Upper lobe of right lung (tissue), 1 donor: ENCODE results near the gene OSBPL8. TPM values are rescaled to one million over a fixed set of nuclear protein-coding genes. Genes with fewer than 3 reads are reported as not detected.
"Not testable (repeated sequence)": the region's sequence is repeated elsewhere in the genome, so short reads cannot be mapped to it uniquely, and the experiment has no call there.

Experiments
- ATAC-seq: fragments of 200-7000 bp; cut with Tn5 transposase; one replicate; pipeline ENCODE4 v1.9.1; 2020; ENCODE audit warnings: mild to moderate bottlenecking, moderate library complexity
- DNase-seq: peaks from one replicate; pipeline ENCODE4 v3.0.0-alpha.2; 2020
- H3K27ac ChIP-seq: fragments of 200-600 bp; one replicate; pipeline ENCODE4 v1.8.0; 2022
- H3K27me3 ChIP-seq: fragments of 200-600 bp; one replicate; pipeline ENCODE4 v1.8.0; 2022; ENCODE audit warnings: mild to moderate bottlenecking
- H3K36me3 ChIP-seq: fragments of 200-600 bp; one replicate; pipeline ENCODE4 v1.8.0; 2022
- H3K4me1 ChIP-seq: fragments of 200-600 bp; one replicate; pipeline ENCODE4 v1.8.0; 2022
- H3K4me3 ChIP-seq: fragments of 200-600 bp; one replicate; pipeline ENCODE4 v1.8.0; 2022; ENCODE audit warnings: mild to moderate bottlenecking
- H3K9me3 ChIP-seq: fragments of 200-600 bp; one replicate; pipeline ENCODE4 v1.8.0; 2022
- intact Hi-C: fragments of 100-400 bp; cut with DNase I; formaldehyde crosslinking; loops from one replicate; pipeline ENCODE4 v1.11.0; 2022
- total RNA-seq: library from RNA; stranded (reverse); fragmentation: NEBNext Ultra II Directional; extraction: Animal tissue kit (Norgen Biotek cat#: 25700); gene quantifications from one replicate; pipeline ENCODE4 v1.2.1, GENCODE V29; 2021
- TF ChIP-seq, protein P1 (sequence below): fragments of 200-600 bp; IDR thresholded peaks from one replicate; pipeline ENCODE4 v1.8.0; 2022; ENCODE audit warnings: antibody characterized with exemption
- donor health status: DM: no; HTN: yes; CAD: no; lungs with severe emphysema.

Gene OSBPL8
- total RNA-seq, 1 donor from 2014 or later = 97.3 TPM

DNA sequence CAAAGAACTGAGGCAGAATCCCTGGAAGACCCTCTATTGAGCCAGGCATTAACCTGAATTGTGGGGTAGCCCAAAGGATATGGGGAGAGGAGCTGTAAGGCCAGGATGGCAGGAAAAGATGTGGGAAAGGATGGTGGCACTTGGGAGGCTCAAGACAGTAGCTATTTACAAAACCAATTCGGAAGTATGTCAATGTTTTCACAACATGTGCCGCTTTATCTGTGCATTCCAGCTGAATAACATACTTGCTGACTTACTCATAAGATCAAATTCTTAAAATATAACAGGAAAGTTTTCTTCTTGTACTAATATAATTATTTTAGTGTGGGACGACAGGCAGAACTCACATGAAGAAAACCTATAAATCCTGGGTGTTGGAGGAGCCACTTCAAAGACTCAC, 222.0 kb downstream of the OSBPL8 start:
- H3K4me1 ChIP-seq = no peaks in the 10 kb centered on the region
- no peak overlapping the region for H3K27ac ChIP-seq
- no peaks in the 10 kb centered on the region for H3K9me3 ChIP-seq
- no peaks in the 10 kb centered on the region for H3K36me3 ChIP-seq
- H3K27me3 ChIP-seq = no peaks in the 10 kb centered on the region
- DNase-seq (no peak), ATAC-seq (no peak)
- intact Hi-C loops = no loop called here
- no peak overlapping the region for H3K4me3 ChIP-seq
- TF ChIP-seq, protein P1, sequence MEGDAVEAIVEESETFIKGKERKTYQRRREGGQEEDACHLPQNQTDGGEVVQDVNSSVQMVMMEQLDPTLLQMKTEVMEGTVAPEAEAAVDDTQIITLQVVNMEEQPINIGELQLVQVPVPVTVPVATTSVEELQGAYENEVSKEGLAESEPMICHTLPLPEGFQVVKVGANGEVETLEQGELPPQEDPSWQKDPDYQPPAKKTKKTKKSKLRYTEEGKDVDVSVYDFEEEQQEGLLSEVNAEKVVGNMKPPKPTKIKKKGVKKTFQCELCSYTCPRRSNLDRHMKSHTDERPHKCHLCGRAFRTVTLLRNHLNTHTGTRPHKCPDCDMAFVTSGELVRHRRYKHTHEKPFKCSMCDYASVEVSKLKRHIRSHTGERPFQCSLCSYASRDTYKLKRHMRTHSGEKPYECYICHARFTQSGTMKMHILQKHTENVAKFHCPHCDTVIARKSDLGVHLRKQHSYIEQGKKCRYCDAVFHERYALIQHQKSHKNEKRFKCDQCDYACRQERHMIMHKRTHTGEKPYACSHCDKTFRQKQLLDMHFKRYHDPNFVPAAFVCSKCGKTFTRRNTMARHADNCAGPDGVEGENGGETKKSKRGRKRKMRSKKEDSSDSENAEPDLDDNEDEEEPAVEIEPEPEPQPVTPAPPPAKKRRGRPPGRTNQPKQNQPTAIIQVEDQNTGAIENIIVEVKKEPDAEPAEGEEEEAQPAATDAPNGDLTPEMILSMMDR = no peak

DNA sequence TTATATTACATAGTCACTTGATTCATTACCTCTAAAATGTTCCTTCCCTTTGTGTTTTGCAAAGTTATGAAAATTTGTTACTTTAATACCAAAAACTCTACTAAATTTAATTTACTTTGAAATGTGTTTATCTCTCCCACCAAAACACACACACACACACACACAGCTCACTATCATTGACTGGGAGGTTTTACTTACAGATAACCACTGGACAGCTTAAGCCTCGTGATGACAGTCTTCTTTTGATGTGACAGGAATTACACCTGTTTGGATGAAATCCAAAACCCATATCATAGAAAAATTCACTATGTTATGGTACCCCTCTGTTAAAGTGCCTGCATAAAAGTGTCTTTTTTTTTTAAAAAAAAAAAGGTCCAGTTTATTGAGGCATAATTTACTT, 227.0 kb downstream of the OSBPL8 start:
- no peaks in the 10 kb centered on the region for H3K36me3 ChIP-seq
- ATAC-seq (no peak), DNase-seq (no peak)
- no peaks in the 10 kb centered on the region for H3K27me3 ChIP-seq
- TF ChIP-seq, protein P1 = no peak
- H3K4me1 ChIP-seq = no peaks in the 10 kb centered on the region
- H3K4me3 ChIP-seq = no peak overlapping the region
- H3K9me3 ChIP-seq = no peaks in the 10 kb centered on the region
- no peak overlapping the region for H3K27ac ChIP-seq
- intact Hi-C loops = no loop called here

DNA sequence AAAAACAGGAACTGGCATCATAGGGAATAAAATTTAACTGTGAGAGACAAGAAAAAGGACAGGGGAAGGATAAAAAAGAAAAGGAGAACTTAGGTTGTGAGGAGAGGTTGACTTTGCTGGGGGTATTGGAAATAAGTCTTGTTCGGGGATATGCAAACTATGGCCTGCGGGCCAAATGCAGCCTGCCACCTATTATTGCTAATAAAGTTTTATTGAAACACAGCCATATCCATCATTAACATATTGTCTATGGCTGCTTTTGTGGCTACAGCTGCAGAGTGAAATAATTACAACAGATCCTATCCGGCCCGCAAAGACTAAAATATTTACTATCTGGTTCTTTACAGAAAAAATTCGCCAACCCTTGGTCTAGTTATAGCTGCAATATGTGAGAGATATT, 230.0 kb downstream of the OSBPL8 start:
- H3K27me3 ChIP-seq = no peaks in the 10 kb centered on the region
- no peaks in the 10 kb centered on the region for H3K9me3 ChIP-seq
- TF ChIP-seq, protein P1 = no peak
- intact Hi-C loops = no loop called here
- no peaks in the 10 kb centered on the region for H3K36me3 ChIP-seq
- no peak overlapping the region for H3K27ac ChIP-seq
- no peak for DNase-seq
- H3K4me3 ChIP-seq = no peak overlapping the region
- no peak for ATAC-seq
- no peaks in the 10 kb centered on the region for H3K4me1 ChIP-seq

DNA sequence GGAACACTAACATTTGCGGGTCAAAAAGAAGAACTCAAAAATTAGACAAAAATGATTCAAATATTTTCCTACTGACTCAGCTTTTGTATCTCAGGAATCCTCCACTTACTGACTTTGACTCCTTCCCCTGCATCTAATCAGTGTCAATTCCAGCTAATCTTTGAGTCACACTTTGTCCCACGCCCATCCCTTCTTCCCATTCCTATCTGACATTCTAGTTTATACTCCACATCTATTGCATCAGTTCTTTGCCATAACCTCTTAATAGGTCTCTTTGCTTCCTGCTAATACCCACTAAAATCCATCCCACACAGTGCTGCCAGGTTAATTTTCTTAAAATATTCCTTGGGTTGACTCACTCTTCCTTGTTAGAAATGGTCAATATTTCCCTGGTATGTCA, 230.4 kb downstream of the OSBPL8 start:
- H3K4me3 ChIP-seq = no peak overlapping the region
- H3K27me3 ChIP-seq = no peaks in the 10 kb centered on the region
- TF ChIP-seq, protein P1 = no peak
- H3K27ac ChIP-seq = no peak overlapping the region
- no peaks in the 10 kb centered on the region for H3K4me1 ChIP-seq
- intact Hi-C loops = no loop called here
- DNase-seq (no peak), ATAC-seq (no peak)
- no peaks in the 10 kb centered on the region for H3K9me3 ChIP-seq
- no peaks in the 10 kb centered on the region for H3K36me3 ChIP-seq

DNA sequence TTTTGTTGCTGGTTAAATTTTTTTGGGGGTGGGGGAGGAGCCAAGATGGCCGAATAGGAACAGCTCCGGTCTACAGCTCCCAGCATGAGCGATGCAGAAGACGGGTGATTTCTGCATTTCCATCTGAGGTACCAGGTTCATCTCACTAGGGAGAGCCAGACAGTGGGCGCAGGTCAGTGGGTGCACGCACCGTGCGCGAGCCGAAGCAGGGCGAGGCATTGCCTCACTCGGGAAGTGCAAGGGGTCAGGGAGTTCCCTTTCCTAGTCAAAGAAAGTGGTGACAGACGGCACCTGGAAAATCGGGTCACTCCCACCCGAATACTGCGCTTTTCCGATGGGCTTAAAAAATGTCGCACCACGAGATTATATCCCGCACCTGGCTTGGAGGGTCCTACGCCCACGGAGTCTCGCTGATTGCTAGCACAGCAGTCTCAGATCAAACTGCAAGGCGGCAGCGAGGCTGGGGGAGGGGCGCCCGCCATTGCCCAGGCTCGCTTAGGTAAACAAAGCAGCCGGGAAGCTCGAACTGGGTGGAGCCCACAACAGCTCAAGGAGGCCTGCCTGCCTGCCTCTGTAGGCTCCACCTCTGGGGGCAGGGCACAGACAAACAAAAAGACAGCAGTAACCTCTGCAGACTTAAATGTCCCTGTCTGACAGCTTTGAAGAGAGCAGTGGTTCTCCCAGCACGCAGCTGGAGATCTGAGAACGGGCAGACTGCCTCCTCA, 239.8 kb downstream of the OSBPL8 start:
- H3K9me3 ChIP-seq, H3K4me3 ChIP-seq, H3K27me3 ChIP-seq, ATAC-seq, intact Hi-C loops, H3K36me3 ChIP-seq, H3K27ac ChIP-seq, DNase-seq, H3K4me1 ChIP-seq: not testable (repeated sequence)

DNA sequence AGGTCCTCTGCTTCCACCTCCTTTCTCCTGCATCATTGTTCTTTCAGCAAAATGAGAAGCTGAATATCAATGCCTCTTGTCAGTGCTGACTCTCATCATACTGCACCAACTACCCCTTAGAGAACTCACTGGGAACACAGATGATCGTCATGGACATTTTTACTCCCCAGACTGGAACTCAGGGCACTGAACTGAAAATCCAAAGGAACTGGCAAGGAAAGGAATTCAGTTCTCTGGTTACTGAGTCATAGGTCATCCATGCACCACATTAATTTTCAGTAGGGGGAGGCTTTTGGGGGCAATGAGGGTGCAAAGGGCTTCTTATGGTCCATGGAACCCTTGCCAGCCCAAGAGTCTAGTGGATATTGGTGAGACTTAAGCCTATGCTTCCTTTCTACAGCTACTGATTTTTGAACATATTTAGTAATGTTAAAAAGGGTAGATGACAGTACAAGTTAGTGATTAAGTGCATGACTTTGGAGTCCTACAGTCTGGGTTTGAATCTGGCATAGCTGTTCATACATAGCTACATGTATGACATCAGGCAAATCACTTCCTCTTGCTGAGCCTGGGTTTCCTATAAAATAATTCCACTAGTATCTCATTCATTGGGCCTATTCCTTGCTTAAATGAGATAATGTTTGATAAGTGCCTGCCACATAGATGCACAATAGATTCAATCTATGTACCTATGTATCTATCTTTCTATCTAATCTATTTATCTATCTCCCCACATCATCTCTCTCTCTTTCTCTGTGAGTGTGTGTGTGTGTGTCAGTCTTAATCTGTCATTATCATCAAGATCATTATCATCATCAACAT, 240.6 kb downstream of the OSBPL8 start:
- intact Hi-C loops = no loop called here
- ATAC-seq = no peak

More for the DNA sequence above, 240.6 kb downstream of the OSBPL8 start:
- H3K9me3 ChIP-seq = no peaks in the 10 kb centered on the region
- H3K4me1 ChIP-seq = no peaks in the 10 kb centered on the region
- H3K4me3 ChIP-seq = no peak overlapping the region
- DNase-seq = no peak
- no peaks in the 10 kb centered on the region for H3K36me3 ChIP-seq
- TF ChIP-seq, protein P1 = no peak
- H3K27me3 ChIP-seq = no peaks in the 10 kb centered on the region
- no peak overlapping the region for H3K27ac ChIP-seq
